Fibroblast of lung (primary cell): ENCODE measurements around the gene ALG13. TPM values are rescaled to one million over a fixed set of nuclear protein-coding genes. Genes with fewer than 3 reads are reported as not detected.
"Not testable (repeated sequence)": the region's sequence is repeated elsewhere in the genome, so short reads cannot be mapped to it uniquely, and the experiment has no call there.

Source experiments
- DNase-seq, 2 donors: peaks; one replicate each; pipeline versions ENCODE4 v3.0.0 to v3.0.0-alpha.2; 2010; ENCODE audit warnings: low read depth in 2 of 2
- H2AFZ ChIP-seq: 2 replicates; pipeline ENCODE4 v1.5.1; 2012; ENCODE audit warnings: low read length, control low read depth, inconsistent platforms
- H3K27ac ChIP-seq: 2 replicates; pipeline ENCODE4 v1.5.1; 2011; ENCODE audit warnings: low read length, control low read depth; ENCODE audit not compliant: insufficient read depth
- H3K27me3 ChIP-seq: 2 replicates; pipeline ENCODE4 v1.5.1; 2011; ENCODE audit warnings: mild to moderate bottlenecking, low read length; ENCODE audit not compliant: control insufficient read depth, insufficient read depth
- H3K36me3 ChIP-seq: 2 replicates; pipeline ENCODE4 v1.5.1; 2011; ENCODE audit warnings: low read length; ENCODE audit not compliant: control insufficient read depth, insufficient read depth
- H3K4me1 ChIP-seq: 2 replicates; pipeline ENCODE4 v1.5.1; 2011; ENCODE audit warnings: low read length; ENCODE audit not compliant: control insufficient read depth, insufficient read depth; ENCODE audit errors: extremely low read depth
- H3K4me2 ChIP-seq: 2 replicates; pipeline ENCODE4 v1.5.1; 2011; ENCODE audit warnings: low read length, control low read depth; ENCODE audit not compliant: insufficient read depth; ENCODE audit errors: extremely low read depth
- H3K4me3 ChIP-seq, 4 experiments: fragments of 200-600 bp in 1 of 4; sonication (generic) in 1 of 4; replicated peaks in 1 of 4; 2 replicates each; pipeline ENCODE4 v1.5.1; 2011 to 2016; ENCODE audit warnings: low read length in 4 of 4, low read depth in 3 of 4, mild to moderate bottlenecking in 3 of 4, control low read depth in 2 of 4, inconsistent platforms in 1 of 4, mixed read lengths in 1 of 4; ENCODE audit not compliant: insufficient read depth in 1 of 4; ENCODE audit errors: control extremely low read depth in 1 of 4
- H3K79me2 ChIP-seq: 2 replicates; pipeline ENCODE4 v1.5.1; 2012; ENCODE audit warnings: mild to moderate bottlenecking, low read length, inconsistent platforms; ENCODE audit not compliant: control insufficient read depth, insufficient read depth
- H3K9ac ChIP-seq: 2 replicates; pipeline ENCODE4 v1.5.1; 2011; ENCODE audit warnings: mild to moderate bottlenecking, low read length, control low read depth; ENCODE audit not compliant: insufficient read depth
- H3K9me3 ChIP-seq: 2 replicates; pipeline ENCODE4 v1.5.1; 2012; ENCODE audit warnings: low read depth, low read length; ENCODE audit not compliant: control insufficient read depth, insufficient read depth
- H4K20me1 ChIP-seq: 2 replicates; pipeline ENCODE4 v1.5.1; 2011; ENCODE audit warnings: low read length; ENCODE audit not compliant: control insufficient read depth, insufficient read depth; ENCODE audit errors: extremely low read depth
- CTCF ChIP-seq, 2 donors: IDR thresholded peaks in 1 of 2; conservative IDR thresholded peaks in 1 of 2; 1 replicate in 1 of 2; 2 replicates in 1 of 2; pipeline ENCODE4 v1.5.1; 2011 to 2012; ENCODE audit warnings: low read length in 2 of 2, control low read depth in 1 of 2, inconsistent platforms in 1 of 2, low read depth in 1 of 2, mild to moderate bottlenecking in 1 of 2
- EZH2 ChIP-seq: IDR thresholded peaks from 2 replicates; pipeline ENCODE4 v1.5.1; 2012; ENCODE audit warnings: low read length, control low read depth, mild to moderate bottlenecking; ENCODE audit errors: missing control alignments
- polyA plus RNA-seq, 2 donors: library from polyadenylated mRNA; depleted of rRNA in 1 of 2; stranded (reverse) in 1 of 2; unstranded in 1 of 2; fragments of >200 nt; gene quantifications; 2 replicates each; pipeline ENCODE4 v1.2.1, GENCODE V29; 2011 to 2012; ENCODE audit warnings: missing spikeins in 1 of 2
- total RNA-seq: library from RNA; depleted of rRNA; stranded (reverse); fragments of >200 nt; gene quantifications from 2 replicates; pipeline ENCODE4 v1.2.1, GENCODE V29; 2014

The ALG13 gene
- total and polyA plus RNA-seq, 2 donors (not counting 1 experiment from before 2014, with no cell fraction given) = 56.1 to 67.3 TPM

DNA sequence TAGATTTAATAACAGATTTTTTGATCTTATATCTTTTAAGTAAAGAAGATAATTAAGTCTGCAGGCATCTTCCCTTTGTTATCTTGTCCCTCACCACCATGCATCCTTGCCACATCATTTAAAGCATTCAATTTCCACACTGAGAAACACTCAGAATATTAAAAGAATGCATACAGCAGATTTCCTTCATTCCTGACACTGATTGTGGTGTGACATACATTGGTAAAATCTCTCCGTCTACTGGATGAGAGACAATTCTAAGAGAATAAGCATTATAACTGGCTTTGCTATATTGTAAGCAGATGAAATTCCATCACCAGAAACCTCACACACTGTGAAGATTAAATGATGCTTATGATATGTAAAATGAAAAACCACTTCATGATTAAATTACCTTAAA lies 97.6 kb downstream of the ALG13 start:
- Histone ChIP-seq H3K4me1 (no peaks in the 10 kb centered on the region), H4K20me1 (no peaks in the 10 kb centered on the region), H3K27me3 (no peaks in the 10 kb centered on the region), H3K36me3 (no peaks in the 10 kb centered on the region), H3K4me3 (no peak overlapping the region), H2AFZ (no peak overlapping the region), H3K4me2 (no peak overlapping the region), H3K79me2 (no peaks in the 10 kb centered on the region), H3K27ac (no peak overlapping the region), H3K9me3 (no peaks in the 10 kb centered on the region), H3K9ac (no peak overlapping the region)
- TF ChIP-seq EZH2 = no peak
- TF ChIP-seq CTCF (conservative IDR thresholded peaks at IDR 0.05 in 1 of 2, IDR thresholded peaks at IDR 0.05 in 1 of 2; ENCODE audit: low read depth in 1 of 2, low read length in 2 of 2) = no peak
- DNase-seq = no peak

GRCh38 chrX:111779582-111779981 lies 98.6 kb downstream of the ALG13 start:
- TF ChIP-seq EZH2 (no peak), CTCF (conservative IDR thresholded peaks at IDR 0.05 in 1 of 2, IDR thresholded peaks at IDR 0.05 in 1 of 2; ENCODE audit: low read depth in 1 of 2, low read length in 2 of 2) (no peak)
- H3K36me3 ChIP-seq = no peaks in the 10 kb centered on the region

GRCh38 chrX:111784667-111785066 lies 103.7 kb downstream of the ALG13 start:
- Histone ChIP-seq H3K27ac (no peak overlapping the region), H3K9ac (no peak overlapping the region), H4K20me1 (no peaks in the 10 kb centered on the region), H3K79me2 (no peaks in the 10 kb centered on the region), H3K27me3 (no peaks in the 10 kb centered on the region), H3K36me3 (no peaks in the 10 kb centered on the region), H2AFZ (no peak overlapping the region), H3K4me1 (no peaks in the 10 kb centered on the region), H3K9me3 (no peaks in the 10 kb centered on the region), H3K4me2 (no peak overlapping the region), H3K4me3 (no peak overlapping the region)
- TF ChIP-seq EZH2 = no peak
- TF ChIP-seq CTCF (conservative IDR thresholded peaks at IDR 0.05 in 1 of 2, IDR thresholded peaks at IDR 0.05 in 1 of 2; ENCODE audit: low read depth in 1 of 2, low read length in 2 of 2) = no peak
- no peak for DNase-seq

More at GRCh38 chrX:111779582-111779981, 98.6 kb downstream of the ALG13 start:
- no peak overlapping the region for H2AFZ ChIP-seq
- H3K27me3 ChIP-seq = no peaks in the 10 kb centered on the region
- H3K4me3 ChIP-seq = no peak overlapping the region
- no peak overlapping the region for H3K9ac ChIP-seq
- H3K79me2 ChIP-seq = no peaks in the 10 kb centered on the region
- H4K20me1 ChIP-seq = no peaks in the 10 kb centered on the region
- no peak for DNase-seq
- no peaks in the 10 kb centered on the region for H3K4me1 ChIP-seq
- H3K27ac ChIP-seq = no peak overlapping the region
- no peak overlapping the region for H3K4me2 ChIP-seq
- no peaks in the 10 kb centered on the region for H3K9me3 ChIP-seq

DNA sequence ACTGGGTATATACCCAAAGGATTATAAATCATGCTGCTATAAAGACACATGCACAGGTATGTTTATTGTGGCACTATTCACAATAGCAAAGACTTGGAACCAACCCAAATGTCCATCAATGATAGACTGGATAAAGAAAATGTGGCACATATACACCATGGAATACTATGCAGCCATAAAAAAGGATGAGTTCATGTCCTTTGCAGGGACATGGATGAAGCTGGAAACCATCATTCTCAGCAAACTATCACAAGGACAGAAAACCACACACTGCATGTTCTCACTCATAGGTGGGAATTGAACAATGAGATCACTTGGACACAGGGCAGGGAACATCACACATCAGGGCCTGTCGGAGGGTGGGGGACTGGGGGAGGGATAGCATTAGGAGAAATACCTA lies 109.1 kb downstream of the ALG13 start:
- H3K27me3 ChIP-seq, H3K79me2 ChIP-seq, H3K4me2 ChIP-seq, H3K4me1 ChIP-seq, H3K9me3 ChIP-seq, H4K20me1 ChIP-seq, H2AFZ ChIP-seq, H3K4me3 ChIP-seq, H3K36me3 ChIP-seq, H3K27ac ChIP-seq, H3K9ac ChIP-seq, DNase-seq: not testable (repeated sequence)
